Spleen (tissue), 11 donors: ENCODE results near the gene NAA35. TPM values are rescaled to one million over a fixed set of nuclear protein-coding genes. Genes with fewer than 3 reads are reported as not detected.
"Not testable (repeated sequence)": the region's sequence is repeated elsewhere in the genome, so short reads cannot be mapped to it uniquely, and the experiment has no call there.

Source experiments
- DNase-seq: peaks from one replicate; pipeline ENCODE4 v3.0.0-alpha.2; 2020
- H3K27ac ChIP-seq, 8 donors: fragments of 200-600 bp; sonication (generic) in 7 of 8; 1 replicate in 4 of 8; 2 replicates in 4 of 8; pipeline versions ENCODE4 v1.5.0 to v1.8.0; 2016 to 2021; ENCODE audit warnings: inconsistent platforms in 4 of 8, mild to moderate bottlenecking in 4 of 8, moderate library complexity in 1 of 8
- H3K27me3 ChIP-seq, 7 donors: fragments of 200-600 bp; sonication (generic) in 6 of 7; replicated peaks in 1 of 7; 1 replicate in 4 of 7; 2 replicates in 3 of 7; pipeline versions ENCODE4 v1.5.0 to v1.8.0; 2016 to 2021; ENCODE audit warnings: inconsistent platforms in 3 of 7, mild to moderate bottlenecking in 1 of 7
- H3K36me3 ChIP-seq, 6 donors: fragments of 200-600 bp; sonication (generic) in 5 of 6; 1 replicate in 4 of 6; 2 replicates in 2 of 6; pipeline versions ENCODE4 v1.5.0 to v1.8.0; 2016 to 2021; ENCODE audit warnings: inconsistent platforms in 2 of 6
- H3K4me1 ChIP-seq, 6 donors: fragments of 200-600 bp; sonication (generic) in 5 of 6; 1 replicate in 3 of 6; 2 replicates in 3 of 6; pipeline versions ENCODE4 v1.5.0 to v1.8.0; 2016 to 2021; ENCODE audit warnings: inconsistent platforms in 3 of 6
- H3K4me3 ChIP-seq, 8 donors: fragments of 200-600 bp; sonication (generic) in 7 of 8; 1 replicate in 4 of 8; 2 replicates in 4 of 8; pipeline versions ENCODE4 v1.5.0 to v1.8.0; 2016 to 2021; ENCODE audit warnings: inconsistent platforms in 4 of 8, mild to moderate bottlenecking in 4 of 8, moderate library complexity in 2 of 8
- H3K9me3 ChIP-seq, 8 donors: fragments of 200-600 bp; sonication (generic) in 7 of 8; 1 replicate in 4 of 8; 2 replicates in 4 of 8; pipeline versions ENCODE4 v1.5.0 to v1.8.0; 2016 to 2021; ENCODE audit warnings: inconsistent platforms in 4 of 8
- POLR2A ChIP-seq, 3 donors: fragments of 450-650 bp; IDR thresholded peaks; one replicate each; pipeline ENCODE4 v1.5.1; 2017; ENCODE audit warnings: antibody characterized with exemption in 3 of 3, mild to moderate bottlenecking in 1 of 3
- POLR2AphosphoS5 ChIP-seq, 3 donors: sonication (generic); formaldehyde crosslinking; IDR thresholded peaks; one replicate each; pipeline ENCODE4 v1.5.1; 2017; ENCODE audit warnings: antibody characterized with exemption in 3 of 3
- WGBS, 5 donors: extraction: QIAGEN DNeasy Blood & Tissue Kit in 3 of 5; methylation state at CpG; one replicate each; pipeline versions ENCODE4 v1.1.5 to v1.1.7; 2013 to 2018; 5-methylcytosine and 5-hydroxymethylcytosine counted together
- intact Hi-C: fragments of 100-400 bp; cut with DNase I; formaldehyde crosslinking; loops from one replicate; pipeline ENCODE4 v1.15.0; 2023; ENCODE audit warnings: low total_unique reads
- polyA plus RNA-seq, 3 donors: library from polyadenylated mRNA; stranded (reverse); fragments of 200-250 nt; gene quantifications; one replicate each; pipeline ENCODE4 v1.2.1, GENCODE V29; 2013
- total RNA-seq, 7 donors: library from RNA; depleted of rRNA in 3 of 7; stranded (reverse); fragments of >200 nt in 3 of 7; fragmentation: NEBNext Ultra II Directional in 4 of 7; extraction: Animal tissue kit (Norgen Biotek cat#: 25700) in 4 of 7; gene quantifications; one replicate each; pipeline versions ENCODE4 v1.1.0 to v1.2.1, GENCODE V29; 2016 to 2021
- TF ChIP-seq, protein P1 (sequence below), 11 experiments: fragments of 200-600 bp in 7 of 11; fragments of 450-650 bp in 4 of 11; sonication (generic) in 4 of 11; IDR thresholded peaks in 8 of 11; conservative IDR thresholded peaks in 3 of 11; 1 replicate in 7 of 11; 2 replicates in 4 of 11; pipeline versions ENCODE4 v1.4.0 to v1.8.0; 2016 to 2021; ENCODE audit warnings: antibody characterized with exemption in 11 of 11, inconsistent platforms in 4 of 11, mild to moderate bottlenecking in 1 of 11
- donor health status: healthy with polysubstance abuse.
- donor health status: DM: no; HTN: no; CAD: no; lungs with moderate emphysema.
- donor health status: DM: no; HTN: no; CAD: no.
- donor health status: Bipolar disorder and iron deficiency.
- donor health status: healthy.
- donor health status: DM: no; HTN: no; CAD: no.
- donor health status: DM: yes; HTN: yes; CAD: no.

The NAA35 gene
- total and polyA plus RNA-seq, 10 donors = 4.2 to 23.7 (median 18.9) TPM

DNA sequence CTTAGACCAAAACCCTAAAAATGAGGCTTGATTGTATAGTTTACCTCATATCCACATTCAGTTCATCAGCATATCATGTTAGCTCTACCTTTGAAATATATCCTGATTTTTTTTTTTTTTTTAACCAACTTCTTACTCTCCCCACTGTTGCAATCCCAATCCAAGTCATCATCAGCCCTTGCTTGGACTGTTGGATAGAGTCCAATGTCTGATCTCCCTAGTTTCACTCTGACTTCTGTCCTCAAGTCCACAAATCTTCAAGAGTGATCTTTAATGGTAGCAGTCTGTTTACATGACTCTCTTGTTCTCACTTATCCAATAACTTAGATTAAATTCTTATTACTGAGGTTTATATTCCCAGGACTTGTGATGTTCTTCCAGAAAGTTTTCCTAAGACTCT is 30.8 kb downstream of the NAA35 start:
- TF ChIP-seq POLR2A (IDR thresholded peaks at IDR 0.05) (no peak), POLR2AphosphoS5 (IDR thresholded peaks at IDR 0.05) (no peak)
- TF ChIP-seq, protein P1, sequence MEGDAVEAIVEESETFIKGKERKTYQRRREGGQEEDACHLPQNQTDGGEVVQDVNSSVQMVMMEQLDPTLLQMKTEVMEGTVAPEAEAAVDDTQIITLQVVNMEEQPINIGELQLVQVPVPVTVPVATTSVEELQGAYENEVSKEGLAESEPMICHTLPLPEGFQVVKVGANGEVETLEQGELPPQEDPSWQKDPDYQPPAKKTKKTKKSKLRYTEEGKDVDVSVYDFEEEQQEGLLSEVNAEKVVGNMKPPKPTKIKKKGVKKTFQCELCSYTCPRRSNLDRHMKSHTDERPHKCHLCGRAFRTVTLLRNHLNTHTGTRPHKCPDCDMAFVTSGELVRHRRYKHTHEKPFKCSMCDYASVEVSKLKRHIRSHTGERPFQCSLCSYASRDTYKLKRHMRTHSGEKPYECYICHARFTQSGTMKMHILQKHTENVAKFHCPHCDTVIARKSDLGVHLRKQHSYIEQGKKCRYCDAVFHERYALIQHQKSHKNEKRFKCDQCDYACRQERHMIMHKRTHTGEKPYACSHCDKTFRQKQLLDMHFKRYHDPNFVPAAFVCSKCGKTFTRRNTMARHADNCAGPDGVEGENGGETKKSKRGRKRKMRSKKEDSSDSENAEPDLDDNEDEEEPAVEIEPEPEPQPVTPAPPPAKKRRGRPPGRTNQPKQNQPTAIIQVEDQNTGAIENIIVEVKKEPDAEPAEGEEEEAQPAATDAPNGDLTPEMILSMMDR (IDR thresholded peaks at IDR 0.05 in 8 of 11, conservative IDR thresholded peaks at IDR 0.05 in 3 of 11) = no peak
- no peak overlapping the region for H3K27ac ChIP-seq
- H3K36me3 ChIP-seq = peaks cover 0 to 99% (median 39%) of the 10 kb centered on the region in 6 donors
- no peaks in the 10 kb centered on the region for H3K9me3 ChIP-seq
- H3K4me3 ChIP-seq = no peak overlapping the region
- no peaks in the 10 kb centered on the region for H3K4me1 ChIP-seq
- no peak for DNase-seq
- H3K27me3 ChIP-seq = no peaks in the 10 kb centered on the region
- intact Hi-C loops = no loop called here

DNA sequence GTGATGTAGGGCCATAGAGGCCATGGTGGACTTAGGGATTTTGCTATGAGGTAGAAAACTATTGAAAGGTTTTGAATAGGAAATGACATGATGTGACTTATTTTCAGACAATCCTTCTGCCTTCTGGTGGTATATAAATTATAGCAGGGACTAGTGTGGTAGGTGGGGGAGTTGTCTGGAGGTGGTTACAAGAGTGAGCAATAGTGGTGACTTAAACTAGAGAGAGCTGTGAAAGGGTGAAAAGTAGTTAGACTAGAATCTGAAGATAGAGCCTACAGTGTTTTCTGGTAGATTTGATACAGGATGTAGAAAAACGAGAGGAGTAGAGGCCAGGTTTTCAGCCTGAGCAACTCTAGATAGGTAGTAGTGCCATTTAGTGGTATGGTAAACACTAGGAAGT is 32.3 kb downstream of the NAA35 start:
- intact Hi-C loops = no loop called here
- TF ChIP-seq, protein P1 (IDR thresholded peaks at IDR 0.05 in 8 of 11, conservative IDR thresholded peaks at IDR 0.05 in 3 of 11) = no peak
- no peak for TF ChIP-seq POLR2A (IDR thresholded peaks at IDR 0.05)
- TF ChIP-seq POLR2AphosphoS5 (IDR thresholded peaks at IDR 0.05) = no peak
- Histone ChIP-seq H3K36me3 (peaks cover 0 to 99% (median 42%) of the 10 kb centered on the region in 6 donors), H3K4me3 (no peak overlapping the region), H3K27ac (no peak overlapping the region), H3K9me3 (no peaks in the 10 kb centered on the region), H3K4me1 (no peaks in the 10 kb centered on the region), H3K27me3 (no peaks in the 10 kb centered on the region)
- 72 to 90% (median 83%) methylated on average over 1 of the region's 1 CpG for WGBS, 5 donors
- DNase-seq = no peak

DNA sequence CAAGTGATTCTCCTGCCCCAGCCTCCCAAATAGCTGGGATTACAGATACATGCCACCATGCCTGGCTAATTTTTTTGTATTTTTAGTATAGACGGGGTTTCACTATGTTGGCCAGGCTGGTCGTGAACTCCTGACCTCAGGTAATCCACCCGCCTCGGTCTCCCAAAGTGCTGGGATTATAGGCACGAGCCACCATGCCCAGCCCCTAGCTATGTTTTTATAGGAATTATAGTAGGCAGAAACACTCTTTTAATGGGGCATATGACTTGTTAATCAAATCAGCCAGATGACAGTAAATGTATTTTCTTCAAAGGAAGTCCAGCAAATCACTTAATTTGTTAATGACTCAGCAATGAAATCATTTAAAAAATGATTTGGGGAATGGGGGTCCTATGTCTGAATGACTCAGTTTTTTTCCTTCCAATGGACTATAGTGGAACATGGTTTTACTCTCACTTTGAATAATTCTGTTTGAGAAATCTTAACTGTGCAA is 33.2 kb downstream of the NAA35 start:
- H3K27ac ChIP-seq, H3K9me3 ChIP-seq, H3K4me3 ChIP-seq, intact Hi-C loops, H3K27me3 ChIP-seq, DNase-seq, H3K4me1 ChIP-seq: not testable (repeated sequence)
- peaks cover 0 to 99% (median 44%) of the 10 kb centered on the region in 6 donors for H3K36me3 ChIP-seq
- WGBS, 5 donors = 95 to 99% (median 97%) methylated on average over 5 of the region's 5 CpGs

DNA sequence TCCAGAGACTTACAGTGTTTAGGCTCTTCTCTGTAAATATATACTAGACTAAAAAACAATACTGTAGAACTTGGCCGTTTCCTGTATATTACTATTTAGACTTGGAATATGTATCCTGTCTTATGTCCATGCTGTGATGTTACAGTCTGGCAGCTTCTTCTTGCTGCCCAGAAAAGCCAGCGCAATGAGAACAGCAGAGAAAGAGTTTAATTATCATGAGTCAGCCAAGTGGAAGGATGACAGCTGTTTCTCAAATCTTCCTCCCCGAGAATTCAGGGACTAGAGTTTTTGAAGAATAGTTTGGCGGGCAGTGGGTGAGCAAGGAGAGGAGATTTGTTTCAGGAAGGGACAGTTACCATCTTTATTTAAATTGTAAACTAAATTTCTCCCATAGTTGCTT is 37.5 kb downstream of the NAA35 start:
- peaks cover 0 to 99% (median 58%) of the 10 kb centered on the region in 6 donors for H3K36me3 ChIP-seq
- no peak for TF ChIP-seq POLR2AphosphoS5 (IDR thresholded peaks at IDR 0.05)
- TF ChIP-seq POLR2A (IDR thresholded peaks at IDR 0.05) = no peak
- TF ChIP-seq, protein P1 (IDR thresholded peaks at IDR 0.05 in 8 of 11, conservative IDR thresholded peaks at IDR 0.05 in 3 of 11) = no peak

DNA sequence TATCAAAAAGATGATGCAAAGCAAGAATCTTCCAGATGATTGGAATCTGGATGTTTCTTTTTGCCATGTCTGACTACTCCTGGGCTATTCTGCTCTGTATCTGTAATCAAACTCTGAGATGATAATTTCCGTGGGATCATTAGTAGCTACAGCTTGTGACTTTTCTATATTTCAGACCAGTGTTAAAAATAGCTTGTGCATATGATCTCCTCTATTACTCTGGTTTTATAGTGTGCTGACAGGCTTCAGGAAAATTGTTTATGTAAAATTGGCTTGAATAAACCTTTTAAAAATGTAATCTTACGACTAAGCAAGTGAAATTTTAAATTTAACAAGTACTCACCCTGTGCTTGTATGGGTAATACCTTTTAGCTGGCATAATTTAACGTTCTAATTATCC is 40.4 kb downstream of the NAA35 start:
- intact Hi-C loops = no loop called here
- H3K9me3 ChIP-seq = no peaks in the 10 kb centered on the region
- WGBS, 5 donors = 94 to 98% (median 96%) methylated on average over 3 of the region's 3 CpGs
- H3K4me3 ChIP-seq = no peak overlapping the region
- no peaks in the 10 kb centered on the region for H3K27me3 ChIP-seq
- DNase-seq = no peak
- H3K27ac ChIP-seq = no peak overlapping the region
- TF ChIP-seq POLR2AphosphoS5 (IDR thresholded peaks at IDR 0.05) (no peak), POLR2A (IDR thresholded peaks at IDR 0.05) (no peak)
- TF ChIP-seq, protein P1 (IDR thresholded peaks at IDR 0.05 in 8 of 11, conservative IDR thresholded peaks at IDR 0.05 in 3 of 11) = no peak
- H3K4me1 ChIP-seq = no peaks in the 10 kb centered on the region
- peaks cover 0 to 98% (median 55%) of the 10 kb centered on the region in 6 donors for H3K36me3 ChIP-seq

More for the DNA sequence above, 37.5 kb downstream of the NAA35 start:
- DNase-seq = no peak
- Histone ChIP-seq H3K4me1 (no peaks in the 10 kb centered on the region), H3K4me3 (no peak overlapping the region), H3K9me3 (no peaks in the 10 kb centered on the region), H3K27me3 (no peaks in the 10 kb centered on the region), H3K27ac (no peak overlapping the region)
- WGBS, 5 donors = 85 to 93% (median 91%) methylated on average over 4 of the region's 4 CpGs
- intact Hi-C loops = no loop called here
